T-helper 2 cell (primary cell): ENCODE measurements around the gene SLC35F1.
A peak's percentile ranks its signal among the peaks of the same experiment; 100 is the strongest.

Source experiments
- DNase-seq, 5 experiments: peaks; one replicate each; pipeline versions ENCODE4 v3.0.0 to v3.0.0-alpha.2; 2012 to 2022

Gene SLC35F1

DNA sequence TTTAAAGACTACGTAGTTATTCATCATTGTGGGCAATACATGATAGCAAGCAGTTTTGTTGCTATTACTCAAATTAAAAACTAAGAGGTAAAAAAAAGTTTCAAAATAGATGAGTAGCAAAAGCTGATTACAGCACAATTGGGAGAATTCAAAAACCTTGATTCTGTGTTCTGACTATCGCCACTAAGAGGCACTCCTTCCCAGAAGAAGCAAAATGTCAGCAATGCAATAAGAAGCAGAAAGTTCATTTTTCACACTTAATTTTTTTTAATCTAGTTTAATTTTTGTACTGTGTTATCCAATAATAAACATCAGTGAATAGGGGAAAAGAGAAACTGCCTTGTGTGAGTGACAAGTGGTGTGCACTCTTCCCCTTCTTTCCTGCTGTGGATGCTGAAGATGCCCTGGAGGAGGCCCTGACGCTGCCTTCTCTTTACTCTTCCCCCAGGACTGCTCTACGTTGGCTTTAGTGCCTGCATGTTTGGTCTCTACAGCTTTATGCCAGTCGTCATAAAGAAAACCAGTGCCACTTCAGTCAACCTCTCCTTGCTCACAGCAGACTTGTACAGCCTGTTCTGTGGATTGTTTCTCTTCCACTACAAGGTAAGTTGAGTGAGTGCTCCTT is 377.8 kb downstream of the SLC35F1 start:
- peak in 1 of 5 experiments; percentile 10 for DNase-seq

- DNase-seq, result no peak
These were observed 378.7 kb downstream of the SLC35F1 start for GRCh38 chr6:118285791-118286190.

DNA sequence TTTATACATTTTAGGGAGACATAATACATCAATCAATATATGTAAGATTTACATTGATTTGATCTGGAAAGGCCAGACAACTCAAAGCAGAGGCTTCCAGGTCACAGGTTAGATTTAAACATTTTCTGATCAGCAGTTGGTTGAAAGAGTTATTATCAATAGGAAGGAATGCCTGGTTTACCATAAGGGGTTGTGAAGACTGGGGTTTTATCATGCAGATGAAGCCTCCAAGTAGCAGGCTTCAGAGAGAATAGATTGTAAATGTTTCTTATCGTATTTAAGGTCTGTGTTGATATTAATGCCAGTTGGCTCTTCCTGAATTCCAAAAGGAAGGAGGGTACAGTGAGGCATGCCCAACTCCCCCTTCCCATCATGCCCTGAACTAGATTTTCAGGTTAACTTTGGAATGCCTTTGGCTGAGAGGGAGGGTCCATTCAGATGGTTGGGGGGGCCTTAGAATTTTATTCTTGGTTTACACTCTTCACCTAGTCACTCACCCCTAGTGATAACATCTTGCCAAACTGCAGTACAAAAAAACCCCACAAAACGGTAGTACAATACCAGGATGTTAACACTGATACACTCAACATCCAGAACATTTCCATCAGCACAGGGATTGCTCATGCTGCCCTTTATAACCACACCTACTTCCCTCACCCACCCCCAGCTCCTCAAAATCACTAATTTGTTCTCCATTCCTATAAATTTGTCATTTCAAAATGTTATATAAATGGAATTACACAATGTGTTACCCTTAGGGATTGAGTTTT is 381.5 kb downstream of the SLC35F1 start:
- peak in 1 of 5 experiments; percentile 7 for DNase-seq

DNA sequence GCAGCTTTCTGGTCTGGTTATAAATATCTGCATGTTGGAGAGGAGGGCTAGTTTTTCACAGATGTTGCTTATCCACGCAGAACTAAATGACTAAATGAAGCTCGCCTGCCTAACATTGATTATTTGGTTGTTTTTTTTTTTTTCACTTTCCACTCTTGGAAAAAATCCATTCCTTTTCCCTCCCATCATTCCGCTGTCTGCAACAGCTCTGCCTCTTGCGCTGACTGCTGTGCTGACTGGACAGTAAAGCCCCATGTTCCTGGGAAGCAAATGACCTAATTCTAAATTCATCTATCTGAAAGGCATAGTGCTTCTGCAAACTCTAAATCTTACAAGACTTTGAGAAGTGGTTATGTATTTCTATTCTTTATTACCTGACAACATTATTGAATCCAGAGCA is 385.5 kb downstream of the SLC35F1 start:
- DNase-seq, result no peak

GRCh38 chr6:118294906-118295305 is 387.8 kb downstream of the SLC35F1 start:
- DNase-seq, result no peak

- DNase-seq, result no peak
These were observed 388.3 kb downstream of the SLC35F1 start for GRCh38 chr6:118295336-118295735.

GRCh38 chr6:118296129-118296901 is 389.3 kb downstream of the SLC35F1 start:
- no peak for DNase-seq

DNA sequence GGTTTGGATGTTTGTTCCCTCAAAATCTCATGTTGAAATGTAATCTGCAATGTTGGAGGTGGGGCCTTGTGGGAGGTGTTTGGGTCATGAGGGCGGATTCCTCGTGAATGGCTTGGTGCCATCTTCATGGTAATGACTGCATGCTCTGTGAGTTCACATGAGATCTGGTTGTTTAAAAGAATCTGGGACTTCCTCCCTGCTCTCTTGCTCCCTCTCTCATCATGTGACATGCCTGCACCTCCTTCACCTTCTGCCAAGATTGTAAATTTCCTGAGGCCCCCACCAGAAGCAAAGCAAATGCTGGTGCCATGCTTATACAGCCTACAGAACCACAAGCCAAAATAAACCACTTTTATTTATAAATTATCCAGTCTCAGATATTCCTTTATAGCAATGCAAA is 390.8 kb downstream of the SLC35F1 start:
- DNase-seq, result no peak

- DNase-seq, result no peak
These were observed 391.7 kb downstream of the SLC35F1 start for GRCh38 chr6:118298476-118299427.

GRCh38 chr6:118299457-118299856 is 392.4 kb downstream of the SLC35F1 start:
- no peak for DNase-seq

DNA sequence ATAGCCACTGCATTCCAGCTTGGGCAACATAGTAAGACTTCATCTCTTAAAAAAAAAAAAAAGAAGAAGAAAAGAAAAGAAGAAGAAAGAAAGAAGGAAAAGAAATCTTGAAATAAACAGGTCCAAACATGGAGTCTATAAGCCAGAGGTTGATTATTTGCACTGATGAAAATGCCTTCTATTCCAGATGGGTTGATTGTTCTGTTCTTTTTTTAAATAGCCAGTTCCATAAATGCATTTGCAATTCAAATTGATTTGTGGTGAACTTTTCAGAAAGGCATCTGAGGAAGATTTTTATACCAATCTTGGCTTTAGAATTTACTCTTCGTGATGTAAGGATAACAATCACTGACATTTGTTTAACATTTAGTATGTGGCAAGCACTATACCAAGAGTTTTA is 397.3 kb downstream of the SLC35F1 start:
- DNase-seq, result no peak

DNA sequence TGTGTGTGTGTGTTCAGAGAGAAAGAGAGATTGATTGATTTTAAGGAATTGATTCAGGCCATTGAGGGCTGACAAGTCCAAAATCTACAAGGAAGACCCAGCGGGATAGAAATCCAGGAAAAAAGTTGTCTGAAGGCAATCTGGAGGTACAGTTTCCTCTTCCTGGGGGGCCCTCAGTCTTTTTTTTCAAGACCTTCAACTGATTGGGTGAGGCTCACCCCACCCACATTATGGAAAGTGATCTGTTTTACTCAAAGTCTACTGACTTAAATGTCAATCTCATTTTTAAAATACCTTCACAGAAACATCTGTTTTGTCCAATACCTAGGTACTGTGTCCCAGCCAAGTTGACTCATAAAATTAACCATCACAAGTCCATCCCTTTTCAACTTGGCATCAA is 398.0 kb downstream of the SLC35F1 start:
- DNase-seq, result no peak

DNA sequence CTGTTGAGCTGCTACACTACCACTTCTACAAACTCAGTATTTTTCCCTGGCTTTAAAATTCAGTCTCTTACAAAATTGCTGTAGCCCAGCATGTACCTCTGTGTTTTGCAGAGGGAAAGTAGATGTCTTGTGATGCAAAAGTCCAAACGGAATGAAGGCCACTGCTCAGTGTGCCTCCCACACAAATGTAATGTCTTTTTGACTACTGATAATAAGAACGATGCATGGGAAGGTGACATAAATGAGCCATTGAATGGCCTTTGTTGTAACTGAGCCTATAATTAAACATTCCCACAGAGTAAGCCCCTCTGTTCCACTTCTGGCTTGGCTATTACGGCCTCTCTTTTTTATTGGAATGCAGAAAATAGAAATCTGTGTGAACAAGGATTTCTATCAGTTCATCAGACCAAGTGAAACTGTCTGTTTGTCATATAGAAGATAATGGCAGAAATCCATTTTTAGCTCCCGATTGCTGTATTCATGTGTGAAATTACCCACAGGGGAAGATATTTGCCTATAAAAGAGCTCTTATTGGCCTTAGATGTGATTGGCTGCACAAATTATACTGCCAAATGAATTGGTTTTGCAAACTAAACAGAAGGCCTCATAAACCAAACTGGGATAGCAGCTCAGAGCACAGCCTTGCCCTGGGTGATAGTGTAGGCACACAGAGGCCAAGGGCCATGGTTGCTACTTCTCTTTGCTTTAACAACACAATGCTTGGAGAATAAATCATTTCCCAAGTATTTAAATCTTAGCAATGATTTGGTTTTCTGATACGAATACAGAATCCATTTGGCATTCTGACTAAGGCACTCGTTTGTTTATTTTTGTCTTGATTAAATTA is 399.6 kb downstream of the SLC35F1 start:
- no peak for DNase-seq

DNA sequence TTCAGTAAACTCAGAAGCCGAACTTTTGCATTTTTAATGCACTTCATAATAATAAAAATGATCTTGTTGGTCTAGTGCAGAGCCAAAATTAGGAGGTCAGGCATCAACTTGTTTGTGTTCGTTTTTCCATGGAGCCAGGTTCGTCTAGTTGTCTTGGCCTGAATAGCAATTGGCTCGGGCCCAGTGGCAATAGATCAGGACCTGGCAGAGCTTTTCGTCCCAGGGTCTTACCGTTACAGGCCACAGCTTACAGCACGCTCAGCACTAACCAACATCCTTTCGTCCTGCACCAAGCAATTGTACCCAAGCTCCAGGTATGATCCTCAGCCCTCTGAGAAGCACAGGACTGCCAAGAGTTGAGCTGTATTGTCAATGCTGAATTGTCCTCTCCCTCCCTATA is 400.5 kb downstream of the SLC35F1 start:
- no peak for DNase-seq

DNA sequence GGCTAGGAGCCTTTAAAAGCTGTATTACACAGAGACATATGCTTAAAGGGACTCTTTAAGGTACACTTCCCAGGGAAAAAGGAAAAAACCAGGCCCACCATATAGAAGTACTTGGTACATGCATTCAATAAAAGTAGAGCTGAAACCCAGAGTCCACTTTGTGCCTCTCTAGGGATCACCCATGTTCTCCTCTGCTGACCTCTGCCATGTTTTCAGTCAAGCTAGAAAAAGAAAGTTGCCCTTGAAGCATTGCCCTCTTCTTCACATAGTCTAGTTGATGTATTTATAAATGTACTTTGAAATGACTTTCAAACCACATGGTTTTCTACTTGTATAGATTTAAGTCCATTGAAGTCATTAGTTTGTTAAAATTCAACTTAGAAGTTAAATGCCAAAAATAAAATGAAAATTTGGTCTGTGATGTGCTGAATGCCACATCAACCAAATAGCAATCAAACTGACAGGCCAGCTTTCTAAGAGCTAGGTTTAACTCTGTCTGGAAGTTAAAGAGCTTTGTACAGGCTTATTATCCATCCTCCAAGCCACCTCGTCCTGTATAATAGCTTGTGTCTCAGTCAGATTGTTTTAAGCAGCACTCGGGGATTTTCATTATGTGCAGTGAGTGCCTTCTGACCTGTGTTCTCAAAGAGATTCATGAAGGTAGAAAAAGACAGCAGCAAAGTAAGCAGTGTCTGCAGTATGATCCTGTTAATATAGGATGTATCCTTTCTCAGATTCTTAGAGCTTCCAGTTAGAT is 402.5 kb downstream of the SLC35F1 start:
- DNase-seq, result no peak

GRCh38 chr6:118313208-118313607 is 406.1 kb downstream of the SLC35F1 start:
- DNase-seq, result no peak

DNA sequence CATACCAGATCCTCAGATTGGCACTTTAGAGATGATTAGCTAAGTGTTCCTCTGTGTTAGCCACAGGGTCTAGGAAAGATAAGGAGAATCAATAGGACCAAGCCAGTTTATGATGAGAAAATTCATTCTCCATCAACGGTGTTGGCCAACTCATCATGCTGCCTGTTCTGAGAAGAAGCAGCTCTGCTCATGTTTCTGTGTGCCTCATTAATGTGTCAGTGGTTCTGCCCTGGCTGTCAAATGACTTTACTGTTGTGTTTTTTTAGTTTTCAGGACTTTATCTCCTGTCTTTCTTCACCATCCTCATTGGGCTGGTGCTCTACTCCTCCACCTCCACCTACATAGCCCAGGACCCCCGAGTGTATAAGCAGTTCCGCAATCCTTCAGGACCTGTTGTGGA is 406.7 kb downstream of the SLC35F1 start:
- no peak for DNase-seq

DNA sequence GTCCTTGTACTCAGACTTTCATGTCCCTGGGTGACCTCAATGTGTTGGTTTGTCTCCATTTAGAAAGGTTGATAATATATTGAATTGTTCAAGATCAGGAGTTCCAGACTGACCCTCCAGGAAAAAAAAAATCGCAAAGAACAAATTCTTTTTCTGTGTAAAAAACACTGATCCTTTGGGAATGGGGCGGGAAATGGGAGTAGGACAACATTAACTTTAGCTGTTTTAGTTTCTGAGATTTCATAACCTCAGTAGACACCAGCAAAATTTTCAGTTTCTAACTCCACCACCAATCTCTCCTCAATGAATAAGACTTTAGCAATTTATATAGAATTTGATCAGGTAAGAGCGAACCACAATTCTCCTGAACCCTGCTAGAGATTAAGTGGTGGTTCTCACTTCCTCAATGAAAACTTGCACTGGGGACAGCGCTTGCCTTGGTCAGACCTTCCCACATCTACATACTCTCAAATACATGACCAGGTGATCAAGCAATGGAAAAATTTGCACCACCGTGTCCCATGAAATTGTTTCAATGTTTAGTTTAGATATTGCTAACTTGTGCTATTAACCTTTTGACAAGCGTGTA is 409.8 kb downstream of the SLC35F1 start:
- DNase-seq, result no peak

GRCh38 chr6:118317581-118318563 is 410.8 kb downstream of the SLC35F1 start:
- no peak for DNase-seq
